GM12864 (cell line): ENCODE measurements around the gene FBXO21.
"Not testable (repeated sequence)": the region's sequence is repeated elsewhere in the genome, so short reads cannot be mapped to it uniquely, and the experiment has no call there.

Source experiments
- DNase-seq: peaks from one replicate; pipeline ENCODE4 v3.0.0-alpha.2; 2011; ENCODE audit warnings: low read depth
- H3K4me3 ChIP-seq: 2 replicates; pipeline ENCODE4 v1.5.1; 2011; ENCODE audit warnings: mild to moderate bottlenecking, low read depth, low read length, control low read depth
- TF ChIP-seq, protein P1 (sequence below): IDR thresholded peaks from 2 replicates; pipeline ENCODE4 v1.5.1; 2011; ENCODE audit warnings: low read depth, mild to moderate bottlenecking, moderate library complexity, low read length, control low read depth, inconsistent platforms; ENCODE audit errors: missing control alignments

Gene FBXO21

GRCh38 chr12:117109943-117110635 lies 80.2 kb downstream of the FBXO21 start:
- DNase-seq, result no peak
- H3K4me3 ChIP-seq, result no peak overlapping the region
- TF ChIP-seq, protein P1, sequence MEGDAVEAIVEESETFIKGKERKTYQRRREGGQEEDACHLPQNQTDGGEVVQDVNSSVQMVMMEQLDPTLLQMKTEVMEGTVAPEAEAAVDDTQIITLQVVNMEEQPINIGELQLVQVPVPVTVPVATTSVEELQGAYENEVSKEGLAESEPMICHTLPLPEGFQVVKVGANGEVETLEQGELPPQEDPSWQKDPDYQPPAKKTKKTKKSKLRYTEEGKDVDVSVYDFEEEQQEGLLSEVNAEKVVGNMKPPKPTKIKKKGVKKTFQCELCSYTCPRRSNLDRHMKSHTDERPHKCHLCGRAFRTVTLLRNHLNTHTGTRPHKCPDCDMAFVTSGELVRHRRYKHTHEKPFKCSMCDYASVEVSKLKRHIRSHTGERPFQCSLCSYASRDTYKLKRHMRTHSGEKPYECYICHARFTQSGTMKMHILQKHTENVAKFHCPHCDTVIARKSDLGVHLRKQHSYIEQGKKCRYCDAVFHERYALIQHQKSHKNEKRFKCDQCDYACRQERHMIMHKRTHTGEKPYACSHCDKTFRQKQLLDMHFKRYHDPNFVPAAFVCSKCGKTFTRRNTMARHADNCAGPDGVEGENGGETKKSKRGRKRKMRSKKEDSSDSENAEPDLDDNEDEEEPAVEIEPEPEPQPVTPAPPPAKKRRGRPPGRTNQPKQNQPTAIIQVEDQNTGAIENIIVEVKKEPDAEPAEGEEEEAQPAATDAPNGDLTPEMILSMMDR, result no peak

- TF ChIP-seq, protein P1, result no peak
- DNase-seq, result no peak
- no peak overlapping the region for H3K4me3 ChIP-seq
Observed at GRCh38 chr12:117105902-117106301, 84.4 kb downstream of the FBXO21 start.

- DNase-seq, H3K4me3 ChIP-seq: not testable (repeated sequence)
Observed at GRCh38 chr12:117104003-117104402, 86.3 kb downstream of the FBXO21 start.

GRCh38 chr12:117102800-117103181 lies 87.5 kb downstream of the FBXO21 start:
- no peak for DNase-seq
- H3K4me3 ChIP-seq, result no peak overlapping the region
- TF ChIP-seq, protein P1, result no peak

DNA sequence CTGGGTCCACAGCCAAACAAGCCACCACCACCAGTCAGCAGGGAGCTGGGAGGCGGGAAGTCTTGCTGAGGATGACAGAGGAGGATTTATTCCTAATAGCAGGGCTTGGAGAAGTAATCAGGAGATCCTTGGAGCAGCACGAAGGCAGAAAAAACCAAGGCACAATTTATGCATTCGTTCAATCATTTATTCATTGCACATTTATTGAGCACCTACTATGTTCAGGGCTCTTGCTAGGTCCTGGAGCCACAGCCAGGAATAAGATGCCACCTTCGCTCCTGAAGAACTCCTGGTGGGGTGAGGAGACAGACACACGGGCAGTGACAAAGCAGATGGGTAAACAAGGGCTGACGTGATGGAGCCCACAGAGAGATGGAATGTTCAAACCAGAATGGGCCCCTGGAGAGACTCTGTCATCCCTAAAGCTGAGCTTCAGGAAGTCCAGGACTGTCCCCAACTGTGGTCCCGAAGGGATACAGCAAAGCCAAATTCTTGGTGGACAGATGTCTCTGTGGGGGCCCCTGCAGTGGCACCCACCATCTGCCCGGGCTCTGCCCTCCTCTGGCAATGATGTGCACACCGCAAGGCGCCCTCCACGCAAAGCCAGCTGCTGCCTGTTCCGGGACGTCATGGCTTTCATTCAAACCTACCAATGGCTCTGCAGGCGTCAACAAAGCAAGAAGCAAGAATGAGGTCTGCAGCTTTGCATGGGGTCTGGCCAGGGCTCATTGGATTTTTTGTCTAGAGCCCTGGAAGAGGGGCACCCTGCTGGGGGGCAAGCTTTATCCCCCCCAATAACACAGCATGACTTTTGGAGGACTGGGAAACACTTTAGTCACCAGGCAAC lies 88.1 kb downstream of the FBXO21 start:
- no peak overlapping the region for H3K4me3 ChIP-seq
- no peak for DNase-seq
- TF ChIP-seq, protein P1, result no peak

DNA sequence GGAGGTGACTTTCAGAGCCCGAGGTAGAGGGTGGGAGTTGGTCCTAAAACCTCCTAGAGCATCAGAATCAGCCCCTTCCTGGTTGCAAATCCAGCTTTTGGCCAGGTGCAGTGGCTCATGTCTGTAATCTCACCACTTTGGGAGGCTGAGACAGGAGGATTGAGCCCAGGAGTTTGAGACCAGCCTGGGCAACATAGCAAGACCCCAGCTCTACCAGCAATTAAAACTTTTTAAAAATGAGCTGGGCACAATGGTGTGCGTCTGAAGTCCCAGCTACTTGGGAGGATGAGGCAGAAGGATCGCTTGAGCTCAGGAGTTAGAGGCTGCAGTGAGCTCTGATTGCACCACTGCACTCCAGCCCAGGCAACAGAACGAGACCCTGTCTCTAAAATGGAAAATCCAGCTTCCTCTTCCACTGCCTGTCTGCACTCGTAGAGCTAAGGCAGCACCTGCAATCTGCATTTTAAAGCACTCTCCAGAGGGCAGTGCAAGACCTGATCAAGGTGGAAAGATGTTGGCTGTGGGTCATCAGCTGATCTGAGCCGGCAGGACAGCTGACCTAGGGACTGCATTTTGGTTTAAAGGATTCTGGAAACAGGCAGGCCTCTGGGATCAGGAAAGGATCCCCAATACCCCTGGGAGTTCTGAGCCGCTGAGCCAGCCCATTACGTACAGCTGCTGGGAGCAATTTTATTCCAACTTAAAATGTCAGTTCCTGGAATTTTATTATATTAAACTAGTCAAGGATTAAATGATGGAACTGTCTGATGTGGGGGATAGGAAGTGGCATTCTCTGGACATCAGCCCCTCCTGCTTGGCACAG lies 89.2 kb downstream of the FBXO21 start:
- H3K4me3 ChIP-seq, result no peak overlapping the region
- TF ChIP-seq, protein P1, result no peak
- no peak for DNase-seq

DNA sequence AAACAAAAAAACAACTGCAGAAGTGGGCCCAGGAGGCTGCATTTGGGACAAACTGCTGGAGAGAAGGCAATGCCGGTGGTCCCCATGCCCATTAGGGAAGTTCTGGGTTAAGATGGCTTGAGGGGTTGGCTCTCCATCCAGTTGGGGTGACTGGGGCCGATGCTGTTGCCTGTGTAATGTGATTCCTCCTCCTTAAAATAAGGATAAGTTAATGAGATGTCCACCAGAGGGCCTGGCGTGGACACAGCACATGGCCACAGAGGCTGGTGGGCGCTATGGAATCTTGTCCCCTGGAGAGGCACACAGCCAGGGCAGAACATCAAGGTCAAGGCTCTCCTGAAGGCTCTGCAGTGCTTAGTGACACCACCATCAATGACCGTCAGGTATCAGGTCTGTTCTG lies 90.0 kb downstream of the FBXO21 start:
- DNase-seq, result no peak
- TF ChIP-seq, protein P1, result peak; percentile 11
- no peak overlapping the region for H3K4me3 ChIP-seq
